Panc1 (cell line): ENCODE data around the gene TERC. TPM values are rescaled to one million over a fixed set of nuclear protein-coding genes. Genes with fewer than 3 reads are reported as not detected.
A peak's percentile ranks its signal among the peaks of the same experiment; 100 is the strongest.

Experiments used
- ATAC-seq: fragments of 200-7000 bp; cut with Tn5 transposase; 2 replicates; pipeline ENCODE4 v1.9.1; 2020; ENCODE audit warnings: mild to moderate bottlenecking, moderate library complexity
- BruUV-seq: library from RNA; stranded (reverse); fragments of 400-500 nt; replicated peaks from 2 replicates; lab custom pipeline; 2021; lab: Mats Ljungman, UMichigan
- CTCF ChIA-PET: fragments of 300-600 bp; sonication (Branson Sonifier 250); formaldehyde crosslinking; loops from one replicate; lab custom pipeline; 2022; ENCODE audit warnings: antibody characterized with exemption; lab: Charles Lee
- POLR2A ChIA-PET: fragments of 300-600 bp; sonication (Branson Sonifier 250); formaldehyde crosslinking; loops from one replicate; lab custom pipeline; 2022; ENCODE audit warnings: antibody characterized with exemption; lab: Charles Lee
- DNase-seq: peaks from one replicate; pipeline ENCODE4 v3.0.0-alpha.2; 2010; ENCODE audit warnings: low read depth, low spot score
- H3K27ac ChIP-seq: 2 replicates; pipeline ENCODE4 v1.5.1; 2011; ENCODE audit warnings: mild to moderate bottlenecking, low read length, inconsistent platforms
- H3K27me3 ChIP-seq: fragments of 200-500 bp; sonication (Bioruptor generic); 2 replicates; pipeline ENCODE4 v1.6.0; 2014; ENCODE audit warnings: low read length, inconsistent platforms; ENCODE audit not compliant: control insufficient read depth, insufficient read depth
- H3K36me3 ChIP-seq: fragments of 200-500 bp; sonication (Bioruptor generic); 2 replicates; pipeline ENCODE4 v1.5.1; 2014; ENCODE audit warnings: inconsistent platforms, mild to moderate bottlenecking, low read length, moderate library complexity; ENCODE audit not compliant: control insufficient read depth, insufficient read depth
- H3K4me1 ChIP-seq: 2 replicates; pipeline ENCODE4 v1.5.1; 2011; ENCODE audit warnings: inconsistent platforms, mild to moderate bottlenecking, low read length, moderate library complexity; ENCODE audit not compliant: control insufficient read depth, insufficient read depth
- H3K4me3 ChIP-seq, 2 experiments: 2 replicates each; pipeline ENCODE4 v1.5.1; 2011 to 2012; ENCODE audit warnings: low read depth in 2 of 2, low read length in 2 of 2, mild to moderate bottlenecking in 2 of 2, inconsistent platforms in 1 of 2, moderate library complexity in 1 of 2
- H3K9me3 ChIP-seq: fragments of 200-500 bp; sonication (Bioruptor generic); 2 replicates; pipeline ENCODE4 v1.5.1; 2014; ENCODE audit warnings: low read depth, mild to moderate bottlenecking, inconsistent platforms, low read length, moderate library complexity; ENCODE audit not compliant: control insufficient read depth, insufficient read depth
- POLR2AphosphoS5 ChIP-seq: IDR thresholded peaks from 2 replicates; pipeline ENCODE4 v1.6.1; 2012; ENCODE audit warnings: mild to moderate bottlenecking, low read depth, low read length, moderate library complexity
- REST ChIP-seq, 2 experiments: IDR thresholded peaks; 2 replicates each; pipeline ENCODE4 v1.6.1; 2011 to 2012; ENCODE audit warnings: low read depth in 2 of 2, control low read depth in 1 of 2, low read length in 1 of 2, mild to moderate bottlenecking in 1 of 2, moderate library complexity in 1 of 2; ENCODE audit not compliant: insufficient read depth in 1 of 2
- SIN3A ChIP-seq: IDR thresholded peaks from 2 replicates; pipeline ENCODE4 v1.6.1; 2012; ENCODE audit warnings: low read depth, mild to moderate bottlenecking, low read length, moderate library complexity, borderline replicate concordance; ENCODE audit not compliant: insufficient read depth
- TCF7L2 ChIP-seq: IDR thresholded peaks from 2 replicates; pipeline ENCODE4 v1.6.1; 2011; ENCODE audit warnings: mild to moderate bottlenecking, low read depth, low read length, inconsistent platforms
- in situ Hi-C: cut with HindIII; loops from 2 replicates; pipeline ENCODE4 v1.10.0; 2016; ENCODE audit warnings: low sequenced_read_pairs, low pct_unique_long_range_greater_than_20kb
- intact Hi-C: fragments of 100-400 bp; cut with micrococcal nuclease; formaldehyde crosslinking; loops from one replicate; pipeline ENCODE4 v1.10.0; 2022; ENCODE audit not compliant: unreplicated experiment
- total RNA-seq: library from RNA; stranded (reverse); gene quantifications from one replicate; pipeline ENCODE4 v1.2.1, GENCODE V29; 2021; ENCODE audit not compliant: unreplicated experiment
- TF ChIP-seq, protein P1 (sequence below): fragments of 450-650 bp; IDR thresholded peaks from 2 replicates; pipeline ENCODE4 v1.5.1; 2017; ENCODE audit warnings: mild to moderate bottlenecking

TERC gene
- total RNA-seq, 1 experiment from 2014 or later = 6.0 TPM

DNA sequence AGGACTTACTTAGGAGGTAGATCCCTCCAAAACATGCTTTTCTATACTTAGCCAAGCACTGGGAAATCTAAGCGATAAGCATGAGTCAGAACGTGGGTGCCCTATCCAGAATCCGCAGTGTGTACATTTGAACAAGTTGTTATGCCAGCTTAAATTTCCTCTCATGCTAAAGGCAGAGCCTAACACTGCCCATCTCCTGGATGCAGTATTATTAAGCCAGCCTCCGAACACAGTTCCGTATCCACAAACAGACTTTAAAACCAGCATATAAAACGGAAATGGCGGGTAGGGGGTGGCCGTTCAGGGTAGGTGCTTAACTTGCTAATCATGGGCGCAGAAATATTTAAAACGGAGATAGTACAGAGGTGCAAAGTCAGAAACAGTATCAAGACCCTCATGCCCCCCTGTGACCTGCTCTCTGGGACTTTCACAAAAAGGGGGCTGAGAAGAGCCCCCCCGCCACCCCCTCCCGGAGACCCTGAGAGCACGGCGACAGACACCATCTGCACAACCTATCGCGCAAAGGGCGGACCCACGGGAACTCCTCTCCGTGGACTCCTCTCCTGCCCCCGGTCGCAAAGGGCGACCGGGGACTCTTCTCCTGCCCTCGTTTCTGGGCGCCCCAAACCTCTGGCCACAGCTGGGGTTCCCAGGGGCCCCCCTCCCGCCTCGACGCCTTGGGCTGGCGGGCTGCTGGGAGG, 46.9 kb upstream of the TERC start:
- POLR2A ChIA-PET = no interaction called here
- Histone ChIP-seq H3K9me3 (no peaks in the 10 kb centered on the region), H3K27me3 (no peaks in the 10 kb centered on the region), H3K27ac (peak overlapping the region; percentile 63; the same call in 1 of the 2 replicates), H3K4me3 (peak overlapping the region; percentile 39 to 60), H3K36me3 (no peaks in the 10 kb centered on the region), H3K4me1 (peaks cover 17% of the 10 kb centered on the region; the same call in 1 of the 2 replicates)
- no peak for TF ChIP-seq TCF7L2
- CTCF ChIA-PET = no interaction called here
- DNase-seq (no peak), ATAC-seq (peak; percentile 48)
- in situ Hi-C loops = no loop called here
- intact Hi-C loops = no loop called here
- BruUV-seq = no TSS peak

DNA sequence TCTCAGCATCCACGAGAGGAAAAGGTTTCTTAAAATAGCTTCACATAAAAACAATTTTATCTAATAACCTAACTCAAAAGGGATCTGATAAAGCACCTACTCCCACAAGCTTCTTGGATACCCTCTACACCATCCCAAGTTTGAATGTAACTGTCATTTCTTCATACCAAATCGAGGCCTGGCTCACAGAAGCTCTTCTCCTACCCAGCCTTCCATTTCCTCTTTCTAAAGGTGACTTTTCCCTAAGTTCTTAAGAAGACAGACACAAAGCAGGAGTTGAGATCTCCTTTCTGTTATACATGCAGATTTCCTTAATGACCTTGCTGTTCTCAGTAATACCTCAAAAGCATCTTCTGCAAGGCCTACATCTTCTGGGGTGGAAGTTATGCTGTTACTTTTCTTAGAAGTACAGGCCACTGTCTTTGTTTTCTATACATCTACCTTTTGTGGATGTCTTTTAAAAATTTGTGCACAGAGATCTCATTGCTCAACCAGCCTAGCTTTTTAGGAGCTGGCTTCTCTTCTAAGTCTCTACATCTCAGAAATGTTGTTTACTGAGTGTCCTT, 44.5 kb upstream of the TERC start:
- Histone ChIP-seq H3K27me3 (no peaks in the 10 kb centered on the region), H3K4me3 (no peak overlapping the region), H3K27ac (no peak overlapping the region), H3K4me1 (peaks cover 17% of the 10 kb centered on the region; the same call in 1 of the 2 replicates), H3K9me3 (no peaks in the 10 kb centered on the region), H3K36me3 (no peaks in the 10 kb centered on the region)
- DNase-seq = no peak
- POLR2A ChIA-PET = no interaction called here
- ATAC-seq = no peak
- CTCF ChIA-PET = interaction anchor here (0.7 to 1.1 kb wide), 2 partner anchors 46 to 307 kb away, joined by 3 to 11 read pairs; no protein-coding TSS in a partner anchor
- intact Hi-C loops (no loop called here), in situ Hi-C loops (no loop called here)
- BruUV-seq = no TSS peak
- TF ChIP-seq TCF7L2 = no peak
- TF ChIP-seq SIN3A = no peak
- TF ChIP-seq, protein P1, sequence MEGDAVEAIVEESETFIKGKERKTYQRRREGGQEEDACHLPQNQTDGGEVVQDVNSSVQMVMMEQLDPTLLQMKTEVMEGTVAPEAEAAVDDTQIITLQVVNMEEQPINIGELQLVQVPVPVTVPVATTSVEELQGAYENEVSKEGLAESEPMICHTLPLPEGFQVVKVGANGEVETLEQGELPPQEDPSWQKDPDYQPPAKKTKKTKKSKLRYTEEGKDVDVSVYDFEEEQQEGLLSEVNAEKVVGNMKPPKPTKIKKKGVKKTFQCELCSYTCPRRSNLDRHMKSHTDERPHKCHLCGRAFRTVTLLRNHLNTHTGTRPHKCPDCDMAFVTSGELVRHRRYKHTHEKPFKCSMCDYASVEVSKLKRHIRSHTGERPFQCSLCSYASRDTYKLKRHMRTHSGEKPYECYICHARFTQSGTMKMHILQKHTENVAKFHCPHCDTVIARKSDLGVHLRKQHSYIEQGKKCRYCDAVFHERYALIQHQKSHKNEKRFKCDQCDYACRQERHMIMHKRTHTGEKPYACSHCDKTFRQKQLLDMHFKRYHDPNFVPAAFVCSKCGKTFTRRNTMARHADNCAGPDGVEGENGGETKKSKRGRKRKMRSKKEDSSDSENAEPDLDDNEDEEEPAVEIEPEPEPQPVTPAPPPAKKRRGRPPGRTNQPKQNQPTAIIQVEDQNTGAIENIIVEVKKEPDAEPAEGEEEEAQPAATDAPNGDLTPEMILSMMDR = no peak
- TF ChIP-seq REST (IDR thresholded peaks at IDR 0.05; ENCODE audit: insufficient read depth in 1 of 2, low read depth in 2 of 2, low read length in 1 of 2) = no peak
- TF ChIP-seq POLR2AphosphoS5 = no peak

DNA sequence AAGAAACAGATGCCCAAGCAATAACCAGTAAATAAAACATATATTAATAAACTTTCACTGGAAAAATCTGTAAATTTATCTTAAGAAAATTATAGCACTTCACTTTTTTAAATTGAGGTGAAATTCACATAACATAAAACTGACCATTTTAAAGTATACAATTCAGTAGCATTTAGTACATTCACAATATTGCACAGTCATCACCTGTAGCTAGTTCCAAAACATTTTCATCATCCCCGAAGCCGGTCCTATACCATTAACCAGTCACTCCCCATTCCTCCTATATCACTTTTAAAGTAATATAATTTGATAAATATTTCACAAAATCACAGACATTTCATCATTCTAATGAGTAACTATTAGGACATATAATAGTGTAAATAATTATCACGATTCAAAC, 39.8 kb upstream of the TERC start:
- ChIA-PET CTCF (no interaction called here), POLR2A (no interaction called here)
- in situ Hi-C loops = no loop called here
- intact Hi-C loops = no loop called here
- H3K4me1 ChIP-seq = no peaks in the 10 kb centered on the region
- DNase-seq (no peak), ATAC-seq (no peak)
- no peak overlapping the region for H3K27ac ChIP-seq
- no peaks in the 10 kb centered on the region for H3K27me3 ChIP-seq
- no TSS peak for BruUV-seq
- no peaks in the 10 kb centered on the region for H3K9me3 ChIP-seq
- TF ChIP-seq SIN3A (no peak), POLR2AphosphoS5 (no peak), REST (IDR thresholded peaks at IDR 0.05; ENCODE audit: insufficient read depth in 1 of 2, low read depth in 2 of 2, low read length in 1 of 2) (no peak), TCF7L2 (no peak)
- TF ChIP-seq, protein P1 = no peak
- H3K4me3 ChIP-seq = no peak overlapping the region
- no peaks in the 10 kb centered on the region for H3K36me3 ChIP-seq
